ENCODE data around the gene RAPGEF6.
"Not testable (repeated sequence)": the region's sequence is repeated elsewhere in the genome, so short reads cannot be mapped to it uniquely, and the experiment has no call there.

RAPGEF6 gene, protein sequence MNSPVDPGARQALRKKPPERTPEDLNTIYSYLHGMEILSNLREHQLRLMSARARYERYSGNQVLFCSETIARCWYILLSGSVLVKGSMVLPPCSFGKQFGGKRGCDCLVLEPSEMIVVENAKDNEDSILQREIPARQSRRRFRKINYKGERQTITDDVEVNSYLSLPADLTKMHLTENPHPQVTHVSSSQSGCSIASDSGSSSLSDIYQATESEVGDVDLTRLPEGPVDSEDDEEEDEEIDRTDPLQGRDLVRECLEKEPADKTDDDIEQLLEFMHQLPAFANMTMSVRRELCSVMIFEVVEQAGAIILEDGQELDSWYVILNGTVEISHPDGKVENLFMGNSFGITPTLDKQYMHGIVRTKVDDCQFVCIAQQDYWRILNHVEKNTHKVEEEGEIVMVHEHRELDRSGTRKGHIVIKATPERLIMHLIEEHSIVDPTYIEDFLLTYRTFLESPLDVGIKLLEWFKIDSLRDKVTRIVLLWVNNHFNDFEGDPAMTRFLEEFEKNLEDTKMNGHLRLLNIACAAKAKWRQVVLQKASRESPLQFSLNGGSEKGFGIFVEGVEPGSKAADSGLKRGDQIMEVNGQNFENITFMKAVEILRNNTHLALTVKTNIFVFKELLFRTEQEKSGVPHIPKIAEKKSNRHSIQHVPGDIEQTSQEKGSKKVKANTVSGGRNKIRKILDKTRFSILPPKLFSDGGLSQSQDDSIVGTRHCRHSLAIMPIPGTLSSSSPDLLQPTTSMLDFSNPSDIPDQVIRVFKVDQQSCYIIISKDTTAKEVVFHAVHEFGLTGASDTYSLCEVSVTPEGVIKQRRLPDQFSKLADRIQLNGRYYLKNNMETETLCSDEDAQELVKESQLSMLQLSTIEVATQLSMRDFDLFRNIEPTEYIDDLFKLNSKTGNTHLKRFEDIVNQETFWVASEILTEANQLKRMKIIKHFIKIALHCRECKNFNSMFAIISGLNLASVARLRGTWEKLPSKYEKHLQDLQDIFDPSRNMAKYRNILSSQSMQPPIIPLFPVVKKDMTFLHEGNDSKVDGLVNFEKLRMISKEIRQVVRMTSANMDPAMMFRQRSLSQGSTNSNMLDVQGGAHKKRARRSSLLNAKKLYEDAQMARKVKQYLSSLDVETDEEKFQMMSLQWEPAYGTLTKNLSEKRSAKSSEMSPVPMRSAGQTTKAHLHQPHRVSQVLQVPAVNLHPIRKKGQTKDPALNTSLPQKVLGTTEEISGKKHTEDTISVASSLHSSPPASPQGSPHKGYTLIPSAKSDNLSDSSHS (N-terminal part only)

DNA sequence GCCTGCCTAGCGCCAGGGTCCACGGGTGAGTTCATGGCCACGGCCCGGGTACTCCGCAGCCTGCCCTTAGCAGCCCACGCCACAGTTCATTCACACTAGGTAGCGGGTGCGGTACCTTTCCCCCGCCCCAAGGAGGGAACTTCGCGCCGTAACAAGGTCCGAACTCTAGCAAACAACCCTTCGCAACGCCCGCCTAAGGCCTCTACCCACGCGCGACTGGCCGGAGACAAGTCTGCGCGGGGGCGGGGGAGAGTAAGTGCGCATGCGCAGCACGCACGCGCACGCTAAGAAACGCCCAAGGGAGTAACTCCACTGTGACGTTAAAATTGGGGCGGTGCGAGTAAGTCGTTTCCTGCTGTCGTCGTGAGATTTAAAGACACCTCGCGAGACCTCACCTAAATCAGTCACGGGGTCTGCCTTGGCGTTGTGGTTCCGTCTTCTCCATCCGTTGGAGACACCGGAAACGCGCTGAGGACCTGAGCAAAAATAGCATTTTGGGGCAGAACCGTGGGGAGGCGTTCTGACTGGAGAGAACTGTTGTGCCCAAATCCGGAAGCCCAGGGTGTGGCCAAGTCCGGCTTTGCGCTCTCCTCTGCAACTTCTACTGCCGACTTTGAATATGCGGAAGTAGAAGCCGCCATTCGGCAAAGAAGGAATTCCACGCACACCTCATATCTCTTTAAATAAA is at the start of gene RAPGEF6:
TSS of gene RAPGEF6 (minus strand) at position 234 of the 688 bp plus-strand sequence. CDS start at position 35, 199 bp downstream.
- peak; percentile 99 for DNase-seq

DNA sequence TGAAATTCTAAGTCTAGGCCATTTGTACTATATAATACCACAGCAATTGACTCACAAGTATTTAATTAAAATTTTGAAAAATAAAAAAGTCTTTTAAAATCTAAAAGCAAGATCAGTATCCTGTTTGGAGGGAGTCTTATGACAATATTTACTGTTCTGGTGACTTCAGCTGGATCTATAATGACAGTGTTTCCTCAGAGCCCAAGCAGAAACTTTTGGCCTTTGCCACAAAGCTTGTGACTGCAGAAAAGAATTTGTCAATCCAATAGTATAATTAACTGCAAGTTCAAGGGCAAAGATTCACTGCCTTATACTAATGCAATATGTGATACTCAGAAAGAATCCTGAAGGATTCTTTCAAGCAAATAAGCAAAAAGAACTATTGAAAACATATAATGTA is 49.6 kb upstream of the RAPGEF6 start:
- DNase-seq, result no peak

DNA sequence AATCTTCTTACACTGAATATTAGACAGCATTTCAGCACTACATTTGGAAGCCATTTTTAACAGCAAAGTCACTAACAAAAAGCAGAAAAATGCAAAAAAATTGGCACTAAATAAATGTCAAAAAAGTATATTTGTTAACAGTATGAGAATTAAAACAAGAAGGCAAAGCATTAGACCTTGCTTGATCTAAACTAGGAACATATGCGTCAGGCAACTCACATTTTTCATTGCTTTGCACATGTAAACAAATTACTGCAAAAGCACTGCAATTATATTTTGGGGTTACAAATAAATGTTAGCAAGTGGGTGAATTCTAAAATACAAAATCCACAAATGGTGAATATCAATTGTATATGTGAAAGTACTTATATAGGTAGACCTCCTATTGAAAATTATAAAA is 49.0 kb upstream of the RAPGEF6 start:
- DNase-seq, result no peak

GRCh38 chr5:131682826-131683225 is 47.8 kb upstream of the RAPGEF6 start:
- DNase-seq, result no peak

- no peak for DNase-seq
Measured at GRCh38 chr5:131682175-131682574, 47.1 kb upstream of the RAPGEF6 start.

GRCh38 chr5:131679911-131680310 is 44.9 kb upstream of the RAPGEF6 start:
- no peak for DNase-seq

DNA sequence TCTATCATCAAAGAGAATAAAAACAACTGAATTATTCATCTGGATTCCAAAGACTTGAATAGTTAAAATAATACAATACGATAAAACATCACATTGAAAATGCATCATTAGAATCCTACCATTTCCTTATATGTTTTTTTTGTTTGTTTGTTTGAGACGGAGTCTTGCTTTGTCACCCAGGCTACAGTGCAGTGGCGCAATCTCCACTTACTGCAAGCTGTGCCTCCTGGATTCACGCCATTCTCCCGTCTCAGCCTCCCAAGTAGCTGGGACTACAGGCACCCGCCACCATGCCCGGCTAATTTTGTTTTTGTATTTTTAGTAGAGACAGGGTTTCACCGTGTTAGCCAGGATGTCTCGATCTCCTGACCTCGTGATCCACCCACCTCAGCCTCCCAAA is 43.2 kb upstream of the RAPGEF6 start:
- not testable (repeated sequence) for DNase-seq

- DNase-seq, result no peak
Measured at GRCh38 chr5:131677115-131677514, 42.1 kb upstream of the RAPGEF6 start.

DNA sequence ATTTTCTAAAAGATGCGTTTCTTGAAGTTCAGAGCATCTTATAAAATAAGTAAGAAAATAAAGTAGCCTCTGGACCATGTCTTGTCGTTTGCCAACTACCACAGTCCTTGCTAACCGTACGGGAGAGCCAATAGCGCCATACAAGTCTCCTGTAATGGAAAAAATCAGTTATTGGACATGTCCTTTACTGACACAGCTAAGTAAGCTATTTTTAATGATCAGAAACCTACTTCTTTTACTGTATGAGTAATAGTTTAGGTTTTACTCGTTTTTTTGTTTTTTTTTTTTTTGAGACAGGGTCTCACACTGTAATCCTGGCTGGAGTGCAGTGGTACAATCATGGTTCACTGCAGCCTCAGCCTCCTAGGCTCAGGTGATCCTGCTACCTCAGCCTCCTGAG is 37.7 kb upstream of the RAPGEF6 start:
- DNase-seq, result no peak

GRCh38 chr5:131671994-131672655 is 37.1 kb upstream of the RAPGEF6 start:
- DNase-seq, result no peak

DNA sequence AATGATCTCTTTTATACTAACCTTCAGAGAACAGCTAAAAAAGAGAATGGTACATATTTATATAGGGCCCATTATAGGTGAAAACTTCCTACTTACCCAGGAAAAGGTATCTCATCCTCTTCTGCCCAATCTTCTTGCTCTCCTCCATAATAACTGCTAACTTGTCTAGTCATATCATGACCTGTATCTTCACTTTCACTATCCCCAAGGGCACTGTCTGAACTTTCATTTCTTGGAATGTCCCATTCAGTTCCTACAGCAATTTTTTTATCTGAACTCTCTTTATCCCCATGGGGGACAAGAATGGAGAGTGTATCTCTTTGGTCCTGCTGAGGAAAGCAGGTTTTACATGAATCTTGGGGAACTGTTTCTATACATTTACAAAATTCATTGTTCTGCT is 36.4 kb upstream of the RAPGEF6 start:
- DNase-seq, result no peak

- no peak for DNase-seq
Measured at GRCh38 chr5:131664929-131665328, 29.9 kb upstream of the RAPGEF6 start.

DNA sequence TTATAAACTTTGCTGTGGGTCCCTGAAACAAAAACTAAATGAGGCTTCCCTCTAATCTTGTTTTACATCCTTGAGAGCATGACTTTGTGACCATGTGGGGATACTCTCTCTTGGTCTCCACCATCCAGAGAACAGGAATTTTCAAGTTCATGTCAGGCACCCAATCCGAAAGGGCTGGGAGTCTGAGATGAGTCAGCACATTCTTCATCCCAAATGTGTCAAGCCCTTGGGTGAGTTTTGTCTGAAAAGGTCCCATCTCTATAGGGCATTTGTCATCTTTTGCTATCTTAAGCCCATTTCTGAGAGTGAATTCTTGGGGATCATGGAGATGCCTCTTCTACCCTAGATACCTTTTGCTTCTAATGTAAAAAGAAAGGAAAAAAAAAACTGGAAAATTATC is 26.9 kb upstream of the RAPGEF6 start:
- no peak for DNase-seq

GRCh38 chr5:131659841-131660240 is 24.8 kb upstream of the RAPGEF6 start:
- no peak for DNase-seq

GRCh38 chr5:131659290-131659689 is 24.3 kb upstream of the RAPGEF6 start:
- no peak for DNase-seq

GRCh38 chr5:131654776-131655175 is 19.7 kb upstream of the RAPGEF6 start:
- DNase-seq, result no peak

- DNase-seq, result no peak
Measured at GRCh38 chr5:131654309-131654708, 19.3 kb upstream of the RAPGEF6 start.

DNA sequence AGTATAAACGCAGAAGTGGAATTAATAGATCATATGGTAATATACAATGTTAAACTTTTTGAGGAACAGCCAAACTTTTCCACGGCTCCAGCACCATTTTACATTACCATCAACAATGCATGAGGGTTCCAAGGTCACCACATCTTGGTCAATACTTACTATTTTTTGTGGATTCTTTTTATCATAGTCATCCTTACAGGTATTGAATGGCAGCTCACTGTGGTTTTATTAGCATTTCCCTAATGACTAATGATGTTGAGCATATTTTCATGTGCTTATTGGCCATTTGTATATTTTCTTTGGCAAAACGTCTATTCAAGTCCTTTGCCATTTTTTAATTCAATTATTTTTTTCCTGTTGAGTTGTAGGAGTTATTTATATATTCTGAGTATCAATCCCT is 14.1 kb upstream of the RAPGEF6 start:
- no peak for DNase-seq

- no peak for DNase-seq
Measured at GRCh38 chr5:131647048-131647769, 12.2 kb upstream of the RAPGEF6 start.

- no peak for DNase-seq
Measured at GRCh38 chr5:131644822-131645221, 9.8 kb upstream of the RAPGEF6 start.

DNA sequence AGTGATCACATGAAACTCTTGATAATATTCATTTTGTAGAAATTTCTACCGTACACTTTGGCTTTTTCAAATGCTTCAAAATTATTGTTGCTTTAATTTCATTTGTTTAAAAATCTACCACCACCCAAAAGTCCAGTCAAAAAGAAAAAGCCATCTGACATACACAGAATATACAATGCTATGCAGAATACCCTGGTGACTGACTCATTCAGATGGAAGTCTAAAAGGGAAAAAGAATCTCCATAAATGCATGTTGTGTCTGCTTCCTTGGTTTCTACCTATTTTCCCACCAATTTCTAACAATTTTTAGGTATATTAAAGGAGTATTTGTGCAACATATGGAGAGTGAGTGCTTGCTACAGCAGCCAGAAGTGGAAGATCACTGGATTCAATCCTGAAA is 9.3 kb upstream of the RAPGEF6 start:
- DNase-seq, result no peak
